ENCODE data around the gene GMDS.

DNA sequence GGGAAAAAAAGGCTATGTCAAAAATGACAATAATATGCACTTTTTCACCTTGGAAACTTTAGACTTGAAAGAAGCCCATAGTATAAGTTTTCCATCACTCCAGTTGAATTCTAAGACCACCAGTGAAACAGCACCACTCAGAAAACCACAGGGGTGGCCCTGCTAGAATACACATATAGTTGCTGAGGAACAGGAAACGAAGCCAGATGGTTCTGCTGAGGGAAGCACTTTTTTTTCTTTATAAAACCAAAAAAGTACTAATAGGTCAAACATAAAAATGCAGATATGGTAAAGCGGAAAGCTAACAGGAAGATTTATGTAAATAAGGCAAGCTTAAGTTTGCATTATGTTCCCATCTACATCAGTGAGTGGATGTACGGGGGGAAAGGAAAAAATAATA, 331.8 kb downstream of the GMDS start:
- TF ChIP-seq EZH2 (IDR thresholded peaks at IDR 0.05; ENCODE audit: insufficient read depth, poor library complexity, severe bottlenecking) (no peak), EZH2phosphoT487 (IDR thresholded peaks at IDR 0.05; ENCODE audit: insufficient read depth, low read depth) (no peak)
